HepG2 (cell line): Measurements from ENCODE around the gene THADA. TPM values are rescaled to one million over a fixed set of nuclear protein-coding genes. Genes with fewer than 3 reads are reported as not detected.
A peak's percentile ranks its signal among the peaks of the same experiment; 100 is the strongest.

Source experiments
- BRCA1 ChIP-seq: sonication (generic); formaldehyde crosslinking; IDR thresholded peaks from 2 replicates; pipeline ENCODE4 v1.4.0; 2020; ENCODE audit warnings: missing genetic modification reagents
- CREM ChIP-seq, 2 experiments: sonication (generic) in 1 of 2; formaldehyde crosslinking in 1 of 2; IDR thresholded peaks; 2 replicates each; pipeline versions ENCODE4 v1.4.0 to v1.6.1; 2016 to 2020; ENCODE audit warnings: antibody characterized with exemption in 1 of 2, mild to moderate bottlenecking in 1 of 2, missing genetic modification reagents in 1 of 2
- KDM6A ChIP-seq: IDR thresholded peaks from 2 replicates; pipeline ENCODE4 v1.6.1; 2016; ENCODE audit warnings: low read depth
- NAIF1 ChIP-seq: sonication (generic); formaldehyde crosslinking; IDR thresholded peaks from 2 replicates; pipeline ENCODE4 v1.5.0; 2020; ENCODE audit warnings: mild to moderate bottlenecking, missing genetic modification reagents, borderline replicate concordance
- NCOR1 ChIP-seq: fragments of 200-600 bp; sonication (generic); IDR thresholded peaks from 2 replicates; pipeline ENCODE4 v1.7.0; 2017; ENCODE audit warnings: antibody characterized with exemption, low read length, borderline replicate concordance
- PHF8 ChIP-seq: sonication (generic); formaldehyde crosslinking; IDR thresholded peaks from 2 replicates; pipeline ENCODE4 v1.5.0; 2020; ENCODE audit warnings: missing genetic modification reagents
- SOX6 ChIP-seq, 2 experiments: fragments of 450-650 bp in 1 of 2; sonication (generic) in 1 of 2; formaldehyde crosslinking in 1 of 2; IDR thresholded peaks; 2 replicates each; pipeline versions ENCODE4 v1.4.0 to v1.6.1; 2017 to 2020; ENCODE audit warnings: antibody characterized with exemption in 1 of 2, mild to moderate bottlenecking in 1 of 2, missing genetic modification reagents in 1 of 2
- ZFP62 ChIP-seq: sonication (generic); formaldehyde crosslinking; IDR thresholded peaks from 2 replicates; pipeline ENCODE4 v1.4.0; 2020; ENCODE audit warnings: missing genetic modification reagents
- ZNF121 ChIP-seq: sonication (generic); formaldehyde crosslinking; IDR thresholded peaks from 2 replicates; pipeline ENCODE4 v1.5.0; 2020; ENCODE audit warnings: mild to moderate bottlenecking, missing genetic modification reagents
- ZNF354B ChIP-seq: sonication (generic); formaldehyde crosslinking; IDR thresholded peaks from 2 replicates; pipeline ENCODE4 v1.8.0; 2022; ENCODE audit warnings: mild to moderate bottlenecking, missing genetic modification reagents
- ZNF501 ChIP-seq: sonication (generic); formaldehyde crosslinking; IDR thresholded peaks from 2 replicates; pipeline ENCODE4 v1.5.1; 2020; ENCODE audit warnings: mild to moderate bottlenecking, moderate library complexity, missing genetic modification reagents
- ZNF766 ChIP-seq: sonication (generic); formaldehyde crosslinking; IDR thresholded peaks from 2 replicates; pipeline ENCODE4 v1.5.0; 2020; ENCODE audit warnings: missing genetic modification reagents, borderline replicate concordance
- polyA plus RNA-seq, 8 experiments: library from polyadenylated mRNA; depleted of rRNA in 3 of 8; stranded (reverse) in 7 of 8; unstranded in 1 of 8; fragments of >200 nt; fragmentation: Illumina TruSeq in 4 of 8; extraction: Trizol in 4 of 8; gene quantifications; 2 replicates each; pipeline versions ENCODE4 v1.2.1 to v1.2.3, GENCODE V29; 2011 to 2016; ENCODE audit warnings: low read depth in 4 of 8, missing spikeins in 1 of 8, mixed read lengths in 1 of 8; ENCODE audit not compliant: insufficient read depth in 1 of 8
- total RNA-seq, 5 experiments: library from RNA; depleted of rRNA; stranded (reverse); fragments of >200 nt; fragmentation: Illumina TruSeq; extraction: Trizol; gene quantifications; 2 replicates each; pipeline ENCODE4 v1.2.3, GENCODE V29; 2016; ENCODE audit warnings: low read depth in 1 of 5
- TF ChIP-seq, protein P1 (sequence below): sonication (generic); formaldehyde crosslinking; IDR thresholded peaks from 2 replicates; pipeline ENCODE4 v1.4.0; 2020; ENCODE audit warnings: mild to moderate bottlenecking, missing genetic modification reagents
- TF ChIP-seq, protein P2 (sequence below): sonication (generic); formaldehyde crosslinking; conservative IDR thresholded peaks from 2 replicates; pipeline ENCODE4 v1.8.0; 2022; ENCODE audit warnings: mild to moderate bottlenecking, moderate library complexity, missing genetic modification reagents
- TF ChIP-seq, protein P3 (sequence below): sonication (generic); formaldehyde crosslinking; IDR thresholded peaks from 2 replicates; pipeline ENCODE4 v1.4.0; 2020; ENCODE audit warnings: missing genetic modification reagents; ENCODE audit errors: not compliant biosample characterization

THADA gene
- total and polyA plus RNA-seq, 2 of the 13 experiments (the other 11 are each of a cell fraction or from before 2014, with no cell fraction given): 12.7 to 21.7 TPM

DNA sequence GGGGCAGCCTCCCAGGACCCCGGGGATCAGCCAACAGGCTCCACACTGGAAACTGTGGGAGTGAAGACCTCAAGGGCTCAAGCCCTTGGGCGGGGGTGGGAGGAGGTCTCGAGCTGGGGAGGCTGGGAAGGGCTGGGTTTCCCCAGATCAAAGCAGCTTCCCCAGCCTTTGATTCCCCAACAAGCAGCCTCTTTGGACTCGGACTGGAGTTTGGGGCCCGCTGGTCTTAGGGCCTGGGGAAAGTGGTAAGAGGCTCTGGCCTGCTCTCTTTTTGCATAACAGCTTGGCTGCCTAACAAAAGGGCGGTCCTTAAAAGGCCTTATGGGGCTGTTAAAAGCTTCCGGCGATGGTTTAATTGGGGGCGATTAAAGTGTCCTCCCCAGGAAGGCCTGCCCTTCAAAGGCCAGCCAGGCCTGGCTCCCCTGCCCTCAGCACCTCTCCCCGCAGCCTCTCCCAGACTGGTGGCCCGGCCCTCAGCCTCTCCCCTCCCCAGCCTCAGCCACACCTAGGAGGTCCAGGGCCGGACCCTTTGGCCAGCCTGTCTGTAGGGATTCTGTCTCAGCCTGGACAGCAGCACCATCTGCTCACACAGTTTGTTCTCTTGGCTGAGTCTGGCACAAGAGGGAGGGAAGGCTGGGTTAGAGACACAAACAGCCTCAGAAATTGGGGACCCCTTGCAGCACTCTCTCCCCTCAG lies 409.0 kb downstream of the THADA start (continued):
- TF ChIP-seq NAIF1 (CRISPR knock-in tag): no peak
- no peak for TF ChIP-seq SOX6 (IDR thresholded peaks at IDR 0.05)
- TF ChIP-seq SOX6 (CRISPR knock-in tag; IDR thresholded peaks at IDR 0.05): peak; percentile 32; the same call in 1 of the 2 replicates
- TF ChIP-seq PHF8 (CRISPR knock-in tag): peak; percentile 15; the same call in 1 of the 2 replicates
- no peak for TF ChIP-seq BRCA1
- TF ChIP-seq CREM (IDR thresholded peaks at IDR 0.05): peak; percentile 19; the same call in 1 of the 2 replicates
- no peak for TF ChIP-seq CREM (CRISPR knock-in tag; IDR thresholded peaks at IDR 0.05)
- TF ChIP-seq, protein P1, sequence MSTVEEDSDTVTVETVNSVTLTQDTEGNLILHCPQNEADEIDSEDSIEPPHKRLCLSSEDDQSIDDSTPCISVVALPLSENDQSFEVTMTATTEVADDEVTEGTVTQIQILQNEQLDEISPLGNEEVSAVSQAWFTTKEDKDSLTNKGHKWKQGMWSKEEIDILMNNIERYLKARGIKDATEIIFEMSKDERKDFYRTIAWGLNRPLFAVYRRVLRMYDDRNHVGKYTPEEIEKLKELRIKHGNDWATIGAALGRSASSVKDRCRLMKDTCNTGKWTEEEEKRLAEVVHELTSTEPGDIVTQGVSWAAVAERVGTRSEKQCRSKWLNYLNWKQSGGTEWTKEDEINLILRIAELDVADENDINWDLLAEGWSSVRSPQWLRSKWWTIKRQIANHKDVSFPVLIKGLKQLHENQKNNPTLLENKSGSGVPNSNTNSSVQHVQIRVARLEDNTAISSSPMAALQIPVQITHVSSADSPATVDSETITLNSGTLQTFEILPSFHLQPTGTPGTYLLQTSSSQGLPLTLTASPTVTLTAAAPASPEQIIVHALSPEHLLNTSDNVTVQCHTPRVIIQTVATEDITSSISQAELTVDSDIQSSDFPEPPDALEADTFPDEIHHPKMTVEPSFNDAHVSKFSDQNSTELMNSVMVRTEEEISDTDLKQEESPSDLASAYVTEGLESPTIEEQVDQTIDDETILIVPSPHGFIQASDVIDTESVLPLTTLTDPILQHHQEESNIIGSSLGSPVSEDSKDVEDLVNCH (CRISPR knock-in tag): 0 out of 2 replicates have a peak, but pooled peaks have one; percentile 11
- TF ChIP-seq, protein P2, sequence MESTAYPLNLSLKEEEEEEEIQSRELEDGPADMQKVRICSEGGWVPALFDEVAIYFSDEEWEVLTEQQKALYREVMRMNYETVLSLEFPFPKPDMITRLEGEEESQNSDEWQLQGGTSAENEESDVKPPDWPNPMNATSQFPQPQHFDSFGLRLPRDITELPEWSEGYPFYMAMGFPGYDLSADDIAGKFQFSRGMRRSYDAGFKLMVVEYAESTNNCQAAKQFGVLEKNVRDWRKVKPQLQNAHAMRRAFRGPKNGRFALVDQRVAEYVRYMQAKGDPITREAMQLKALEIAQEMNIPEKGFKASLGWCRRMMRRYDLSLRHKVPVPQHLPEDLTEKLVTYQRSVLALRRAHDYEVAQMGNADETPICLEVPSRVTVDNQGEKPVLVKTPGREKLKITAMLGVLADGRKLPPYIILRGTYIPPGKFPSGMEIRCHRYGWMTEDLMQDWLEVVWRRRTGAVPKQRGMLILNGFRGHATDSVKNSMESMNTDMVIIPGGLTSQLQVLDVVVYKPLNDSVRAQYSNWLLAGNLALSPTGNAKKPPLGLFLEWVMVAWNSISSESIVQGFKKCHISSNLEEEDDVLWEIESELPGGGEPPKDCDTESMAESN: no peak; the same call in 1 of the 2 replicates
- TF ChIP-seq ZFP62: no peak
- TF ChIP-seq, protein P3, sequence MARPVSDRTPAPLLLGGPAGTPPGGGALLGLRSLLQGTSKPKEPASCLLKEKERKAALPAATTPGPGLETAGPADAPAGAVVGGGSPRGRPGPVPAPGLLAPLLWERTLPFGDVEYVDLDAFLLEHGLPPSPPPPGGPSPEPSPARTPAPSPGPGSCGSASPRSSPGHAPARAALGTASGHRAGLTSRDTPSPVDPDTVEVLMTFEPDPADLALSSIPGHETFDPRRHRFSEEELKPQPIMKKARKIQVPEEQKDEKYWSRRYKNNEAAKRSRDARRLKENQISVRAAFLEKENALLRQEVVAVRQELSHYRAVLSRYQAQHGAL: no peak
- no peak for TF ChIP-seq ZNF121
- no peak for TF ChIP-seq KDM6A (CRISPR knock-in tag)
- TF ChIP-seq NCOR1: peak; percentile 43; the same call in 1 of the 2 replicates
- TF ChIP-seq ZNF501 (CRISPR knock-in tag): no peak
- TF ChIP-seq ZNF354B (CRISPR knock-in tag): 0 out of 2 replicates have a peak, but pooled peaks have one; percentile 72
- no peak for TF ChIP-seq ZNF766
